WTC11 (cell line): Measurements from ENCODE around the gene RAB2B. TPM values are rescaled to one million over a fixed set of nuclear protein-coding genes. Genes with fewer than 3 reads are reported as not detected.

ENCODE experiments used
- ATAC-seq: fragments of 200-7000 bp; cut with Tn5 transposase; 2 replicates; pipeline ENCODE4 v1.10.0; 2021; ENCODE audit warnings: mild to moderate bottlenecking, moderate library complexity
- CTCF ChIA-PET: fragments of 300-600 bp; sonication (Branson Sonifier 250); formaldehyde crosslinking; loops from one replicate; lab custom pipeline; 2021; ENCODE audit warnings: antibody characterized with exemption; lab: Charles Lee
- POLR2A ChIA-PET: fragments of 350-600 bp; sonication (Branson Sonifier 250); formaldehyde crosslinking; loops from one replicate; lab custom pipeline; 2021; ENCODE audit warnings: antibody characterized with exemption; lab: Charles Lee
- DNase-seq: peaks from one replicate; pipeline ENCODE4 v3.0.0; 2021; ENCODE audit warnings: low spot score
- H3K27ac Mint-ChIP-seq: 2 replicates; pipeline ENCODE4 v1.8.0; 2021; ENCODE audit warnings: mixed read lengths
- H3K27me3 Mint-ChIP-seq: 2 replicates; pipeline ENCODE4 v1.8.0; 2021; ENCODE audit warnings: low read depth, mild to moderate bottlenecking, moderate library complexity, mixed read lengths
- H3K36me3 Mint-ChIP-seq: 2 replicates; pipeline ENCODE4 v1.8.0; 2021; ENCODE audit warnings: mixed read lengths
- H3K4me1 Mint-ChIP-seq: 2 replicates; pipeline ENCODE4 v1.8.0; 2022; ENCODE audit warnings: mixed read lengths
- H3K4me3 Mint-ChIP-seq: 2 replicates; pipeline ENCODE4 v1.8.0; 2021; ENCODE audit warnings: mild to moderate bottlenecking, moderate library complexity, mixed read lengths
- H3K9me3 Mint-ChIP-seq: 2 replicates; pipeline ENCODE4 v1.8.0; 2021; ENCODE audit warnings: mixed read lengths
- ARID4B ChIP-seq: sonication (generic); formaldehyde crosslinking; IDR thresholded peaks from 2 replicates; pipeline ENCODE4 v1.8.0; 2023; ENCODE audit warnings: missing genetic modification reagents, mild to moderate bottlenecking, borderline replicate concordance
- E2F1 ChIP-seq: sonication (generic); formaldehyde crosslinking; IDR thresholded peaks from 2 replicates; pipeline ENCODE4 v1.8.0; 2022; ENCODE audit warnings: mild to moderate bottlenecking, missing genetic modification reagents
- EMX1 ChIP-seq: fragments of 250-450 bp; sonication (Bioruptor Pico); IDR thresholded peaks from 2 replicates; pipeline ENCODE4 v1.8.0; 2021; ENCODE audit warnings: mild to moderate bottlenecking
- PRRX2 ChIP-seq: fragments of 250-450 bp; sonication (Bioruptor Pico); IDR thresholded peaks from 2 replicates; pipeline ENCODE4 v1.8.0; 2021; ENCODE audit warnings: mild to moderate bottlenecking
- STAT6 ChIP-seq: sonication (generic); formaldehyde crosslinking; conservative IDR thresholded peaks from 2 replicates; pipeline ENCODE4 v1.8.1; 2023; ENCODE audit warnings: mild to moderate bottlenecking, low read depth, missing genetic modification reagents, moderate library complexity
- TEAD4 ChIP-seq: sonication (generic); formaldehyde crosslinking; IDR thresholded peaks from 2 replicates; pipeline ENCODE4 v1.8.0; 2022; ENCODE audit warnings: mild to moderate bottlenecking, missing genetic modification reagents
- ZBTB43 ChIP-seq: sonication (generic); formaldehyde crosslinking; IDR thresholded peaks from 2 replicates; pipeline ENCODE4 v1.8.1; 2023; ENCODE audit warnings: mild to moderate bottlenecking, missing genetic modification reagents
- total RNA-seq: library from RNA; stranded (reverse); gene quantifications from 3 replicates; pipeline ENCODE4 v1.2.3, GENCODE V29; 2021

The RAB2B gene
- total RNA-seq, 1 experiment from 2014 or later: 29.6 TPM

- Mint-ChIP-seq H3K9me3 (no peaks in the 10 kb centered on the region), H3K27me3 (no peaks in the 10 kb centered on the region), H3K4me3 (no peak overlapping the region), H3K36me3 (peaks cover 66% of the 10 kb centered on the region), H3K4me1 (peaks cover 31% of the 10 kb centered on the region), H3K27ac (peak overlapping the region; percentile 24; the same call in 1 of the 2 replicates)
- CTCF ChIA-PET: interaction anchor here (1.1 to 2.7 kb wide), 3 partner anchors 10 to 56 kb away, joined by 4 to 10 read pairs (median 5); partner anchors contain the start of genes METTL3 and SALL2
- POLR2A ChIA-PET: interaction anchor here (1.1 kb wide), 2 partner anchors 10 to 25 kb away, joined by 3 read pairs; partner anchors contain the start of genes METTL3 and SALL2
- TF ChIP-seq E2F1 (CRISPR knock-in tag) (no peak), TEAD4 (CRISPR knock-in tag) (no peak), PRRX2 (CRISPR knock-in tag) (no peak)
- ATAC-seq: no peak
- DNase-seq: no peak
These were observed 24.8 kb upstream of the RAB2B start for GRCh38 chr14:21501568-21501967.

GRCh38 chr14:21498540-21499526 is 22.1 kb upstream of the RAB2B start:
- DNase-seq (no peak), ATAC-seq (peak; percentile 65)
- POLR2A ChIA-PET: interaction anchor here (1.0 to 2.5 kb wide), 5 partner anchors 12 to 60 kb away, joined by 3 to 13 read pairs (median 4); partner anchors contain the start of genes CHD8, METTL3 and SALL2
- Mint-ChIP-seq H3K27me3 (no peaks in the 10 kb centered on the region), H3K4me3 (no peak overlapping the region), H3K36me3 (peaks cover 86% of the 10 kb centered on the region), H3K9me3 (no peaks in the 10 kb centered on the region), H3K4me1 (peaks cover 29% of the 10 kb centered on the region), H3K27ac (peak overlapping the region; percentile 59)
- TF ChIP-seq EMX1 (CRISPR knock-in tag) (no peak), STAT6 (CRISPR knock-in tag) (no peak)
- CTCF ChIA-PET: interaction anchor here (0.6 to 3.6 kb wide), 24 partner anchors 8 to 250 kb away, joined by 3 to 47 read pairs (median 4); partner anchors contain the start of genes METTL3, RAB2B, SALL2 and SUPT16H

- no peak for TF ChIP-seq ZBTB43 (CRISPR knock-in tag)
- TF ChIP-seq ARID4B (CRISPR knock-in tag): no peak
- no peak for DNase-seq
- H3K36me3 Mint-ChIP-seq: peaks cover 82% of the 10 kb centered on the region
- H3K27me3 Mint-ChIP-seq: no peaks in the 10 kb centered on the region
- no peak overlapping the region for H3K4me3 Mint-ChIP-seq
- H3K4me1 Mint-ChIP-seq: peaks cover 26% of the 10 kb centered on the region
- POLR2A ChIA-PET: interaction anchor here (1.4 kb wide), 1 partner anchor 29 kb away, joined by 3 read pairs; the partner anchor contains the start of gene SALL2
- peak overlapping the region; percentile 50 for H3K27ac Mint-ChIP-seq
- no peaks in the 10 kb centered on the region for H3K9me3 Mint-ChIP-seq
- CTCF ChIA-PET: interaction anchor here (1.3 kb wide), 1 partner anchor 15 kb away, joined by 4 read pairs; the partner anchor contains the start of gene METTL3
- ATAC-seq: no peak
These were observed 19.7 kb upstream of the RAB2B start for GRCh38 chr14:21496453-21496852.
